ENCODE measurements around the gene SNX8.

- TF ChIP-seq EZH2 (IDR thresholded peaks at IDR 0.05; ENCODE audit: borderline replicate concordance, insufficient read depth, low read depth, low read length, poor library complexity, severe bottlenecking) (no peak), CTCF (IDR thresholded peaks at IDR 0.05) (no peak)
These were observed 25.7 kb downstream of the SNX8 start for GRCh38 chr7:2288503-2288902.

All from B cell (primary cell).